ENCODE results near the gene TIFAB. TPM values are rescaled to one million over a fixed set of nuclear protein-coding genes. Genes with fewer than 3 reads are reported as not detected.

TIFAB gene
- polyA plus RNA-seq, 1 of the 3 experiments (the other 2 are of a cell fraction), result not detected

DNA sequence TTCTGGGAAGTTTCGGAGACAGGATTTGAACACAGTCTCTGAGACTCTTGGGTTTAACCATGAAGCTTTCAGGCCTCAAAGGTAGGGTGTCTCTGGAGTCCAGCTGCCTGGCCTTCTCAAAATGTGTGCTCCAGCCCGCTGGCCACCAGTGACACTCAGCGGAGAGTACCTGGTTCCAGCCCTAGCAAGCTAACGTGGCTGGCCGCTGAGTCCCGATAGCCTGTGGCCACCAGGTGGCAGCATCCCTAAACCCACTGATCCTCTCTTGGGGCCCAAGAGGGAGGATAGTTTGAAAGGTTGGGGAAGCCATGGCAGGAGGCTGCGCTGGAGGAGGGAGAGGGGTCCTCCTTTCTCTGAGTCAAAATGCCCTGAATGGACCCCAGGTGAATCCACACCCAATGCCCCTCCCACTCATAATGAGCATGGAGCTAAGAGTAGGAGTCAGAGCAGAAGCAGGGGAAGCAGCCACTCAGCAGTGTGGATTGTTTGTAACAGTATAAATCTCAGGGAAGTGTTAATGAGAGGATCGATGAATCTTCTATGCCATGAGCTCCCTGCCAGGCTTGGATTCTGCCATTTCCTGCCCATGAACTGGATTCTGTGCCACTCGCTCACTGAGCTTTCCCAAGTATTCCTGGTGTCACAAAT, 5.4 kb upstream of the TIFAB start:
- peak; percentile 80 for DNase-seq
- no peak overlapping the region for H2AFZ ChIP-seq (ENCODE audit: low read depth)
- POLR2A ChIA-PET, result no interaction called here

DNA sequence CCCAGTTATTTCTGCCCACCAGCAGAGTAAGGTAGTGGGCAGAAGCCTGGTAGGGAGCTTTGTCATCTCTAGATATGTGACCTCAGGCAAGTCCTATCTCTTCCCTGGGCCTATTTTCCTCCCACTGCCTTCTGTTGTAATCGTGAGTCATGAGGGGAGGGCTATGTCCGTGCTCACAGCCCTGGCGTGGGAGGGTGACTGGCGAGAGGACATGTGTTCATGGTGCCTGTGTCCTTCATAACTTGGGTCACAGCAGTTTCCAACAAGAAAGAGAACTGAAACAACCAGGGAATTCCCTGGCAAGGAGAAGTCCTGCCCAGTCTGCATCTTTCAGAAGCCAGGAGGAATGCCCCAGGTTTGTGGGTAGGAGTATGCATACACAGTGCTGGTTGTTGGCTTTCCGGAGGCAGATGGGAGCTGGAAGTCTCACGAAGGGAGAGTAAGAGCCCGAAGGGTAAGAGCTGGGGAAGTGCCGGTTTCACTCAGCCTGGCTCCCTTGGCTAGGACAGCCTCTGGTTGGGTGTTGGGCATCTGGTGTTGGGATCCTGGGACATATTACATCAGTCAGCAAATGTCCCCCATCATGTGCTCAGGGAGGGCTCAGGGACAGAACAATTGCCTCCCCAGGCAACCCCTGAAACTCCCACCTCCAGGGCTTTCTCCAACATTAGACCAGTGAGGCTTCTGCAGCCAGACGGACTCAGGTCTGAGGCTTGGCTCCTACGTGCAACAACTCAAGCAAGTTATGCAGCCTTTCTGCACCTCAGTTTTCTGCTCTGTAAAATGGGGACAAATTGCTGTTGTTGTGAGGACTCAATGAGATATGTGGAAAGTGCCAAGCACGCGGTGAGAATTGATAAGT, 4.3 kb upstream of the TIFAB start:
- Histone ChIP-seq H4K20me1 (ENCODE audit: insufficient read depth) (no peaks in the 10 kb centered on the region), H3K4me3 (ENCODE audit: low read depth in 2 of 2, low read length in 1 of 2) (no peak overlapping the region), H3K9me2 (no peaks in the 10 kb centered on the region), H3F3A (replicated peaks; ENCODE audit: insufficient read depth) (no peaks in the 10 kb centered on the region), H3K9ac (no peak overlapping the region), H3K4me1 (ENCODE audit: control insufficient read depth in 1 of 2, insufficient read depth in 2 of 2, low read depth in 1 of 2, low read length in 1 of 2) (no peaks in the 10 kb centered on the region), H2AFZ (ENCODE audit: low read depth) (no peak overlapping the region), H3K27ac (ENCODE audit: low read depth in 2 of 2, low read length in 1 of 2) (no peak overlapping the region), H3K79me2 (ENCODE audit: insufficient read depth) (no peaks in the 10 kb centered on the region), H3K27me3 (ENCODE audit: insufficient read depth) (peaks cover 49% of the 10 kb centered on the region), H3K4me2 (no peak overlapping the region), H3K9me3 (no peaks in the 10 kb centered on the region), H3K36me3 (replicated peaks in 1 of 2; ENCODE audit: control insufficient read depth in 1 of 2, insufficient read depth in 2 of 2, low read length in 1 of 2) (no peaks in the 10 kb centered on the region)
- no peak for DNase-seq
- WGBS (ENCODE audit: low lambda C conversion rate), result 53% methylated on average over 11 of the region's 12 CpGs
- ChIA-PET CTCF (interaction anchor here (0.7 to 18.5 kb wide), 15 partner anchors 8 to 410 kb away, joined by 3 to 791 read pairs (median 8); partner anchors contain the start of genes CXCL14 and DCANP1), POLR2A (no interaction called here)
- TF ChIP-seq TCF12 (IDR thresholded peaks at IDR 0.05) (no peak), SIN3A (IDR thresholded peaks at IDR 0.05; ENCODE audit: borderline replicate concordance, low read depth, low read length) (no peak)
- TF ChIP-seq, protein P1, sequence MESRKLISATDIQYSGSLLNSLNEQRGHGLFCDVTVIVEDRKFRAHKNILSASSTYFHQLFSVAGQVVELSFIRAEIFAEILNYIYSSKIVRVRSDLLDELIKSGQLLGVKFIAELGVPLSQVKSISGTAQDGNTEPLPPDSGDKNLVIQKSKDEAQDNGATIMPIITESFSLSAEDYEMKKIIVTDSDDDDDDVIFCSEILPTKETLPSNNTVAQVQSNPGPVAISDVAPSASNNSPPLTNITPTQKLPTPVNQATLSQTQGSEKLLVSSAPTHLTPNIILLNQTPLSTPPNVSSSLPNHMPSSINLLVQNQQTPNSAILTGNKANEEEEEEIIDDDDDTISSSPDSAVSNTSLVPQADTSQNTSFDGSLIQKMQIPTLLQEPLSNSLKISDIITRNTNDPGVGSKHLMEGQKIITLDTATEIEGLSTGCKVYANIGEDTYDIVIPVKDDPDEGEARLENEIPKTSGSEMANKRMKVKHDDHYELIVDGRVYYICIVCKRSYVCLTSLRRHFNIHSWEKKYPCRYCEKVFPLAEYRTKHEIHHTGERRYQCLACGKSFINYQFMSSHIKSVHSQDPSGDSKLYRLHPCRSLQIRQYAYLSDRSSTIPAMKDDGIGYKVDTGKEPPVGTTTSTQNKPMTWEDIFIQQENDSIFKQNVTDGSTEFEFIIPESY (IDR thresholded peaks at IDR 0.05; ENCODE audit: borderline replicate concordance, low read depth), result no peak

More for the DNA sequence above, 5.4 kb upstream of the TIFAB start:
- Histone ChIP-seq H3K4me3 (ENCODE audit: low read depth in 2 of 2, low read length in 1 of 2) (peak overlapping the region in 1 of 2 experiments; percentile 25; a peak in 1 of 4 replicates), H3K27ac (ENCODE audit: low read depth in 2 of 2, low read length in 1 of 2) (no peak overlapping the region), H3F3A (replicated peaks; ENCODE audit: insufficient read depth) (no peaks in the 10 kb centered on the region), H3K9ac (no peak overlapping the region), H3K4me2 (no peak overlapping the region), H3K9me2 (no peaks in the 10 kb centered on the region), H3K79me2 (ENCODE audit: insufficient read depth) (no peaks in the 10 kb centered on the region), H3K27me3 (ENCODE audit: insufficient read depth) (peaks cover 44% of the 10 kb centered on the region), H3K9me3 (no peaks in the 10 kb centered on the region), H3K4me1 (ENCODE audit: control insufficient read depth in 1 of 2, insufficient read depth in 2 of 2, low read depth in 1 of 2, low read length in 1 of 2) (no peaks in the 10 kb centered on the region; a peak in 1 of 4 replicates), H4K20me1 (ENCODE audit: insufficient read depth) (no peaks in the 10 kb centered on the region), H3K36me3 (replicated peaks in 1 of 2; ENCODE audit: control insufficient read depth in 1 of 2, insufficient read depth in 2 of 2, low read length in 1 of 2) (no peaks in the 10 kb centered on the region)
- WGBS (ENCODE audit: low lambda C conversion rate), result 47% methylated on average over 5 of the region's 9 CpGs
- TF ChIP-seq, protein P2, sequence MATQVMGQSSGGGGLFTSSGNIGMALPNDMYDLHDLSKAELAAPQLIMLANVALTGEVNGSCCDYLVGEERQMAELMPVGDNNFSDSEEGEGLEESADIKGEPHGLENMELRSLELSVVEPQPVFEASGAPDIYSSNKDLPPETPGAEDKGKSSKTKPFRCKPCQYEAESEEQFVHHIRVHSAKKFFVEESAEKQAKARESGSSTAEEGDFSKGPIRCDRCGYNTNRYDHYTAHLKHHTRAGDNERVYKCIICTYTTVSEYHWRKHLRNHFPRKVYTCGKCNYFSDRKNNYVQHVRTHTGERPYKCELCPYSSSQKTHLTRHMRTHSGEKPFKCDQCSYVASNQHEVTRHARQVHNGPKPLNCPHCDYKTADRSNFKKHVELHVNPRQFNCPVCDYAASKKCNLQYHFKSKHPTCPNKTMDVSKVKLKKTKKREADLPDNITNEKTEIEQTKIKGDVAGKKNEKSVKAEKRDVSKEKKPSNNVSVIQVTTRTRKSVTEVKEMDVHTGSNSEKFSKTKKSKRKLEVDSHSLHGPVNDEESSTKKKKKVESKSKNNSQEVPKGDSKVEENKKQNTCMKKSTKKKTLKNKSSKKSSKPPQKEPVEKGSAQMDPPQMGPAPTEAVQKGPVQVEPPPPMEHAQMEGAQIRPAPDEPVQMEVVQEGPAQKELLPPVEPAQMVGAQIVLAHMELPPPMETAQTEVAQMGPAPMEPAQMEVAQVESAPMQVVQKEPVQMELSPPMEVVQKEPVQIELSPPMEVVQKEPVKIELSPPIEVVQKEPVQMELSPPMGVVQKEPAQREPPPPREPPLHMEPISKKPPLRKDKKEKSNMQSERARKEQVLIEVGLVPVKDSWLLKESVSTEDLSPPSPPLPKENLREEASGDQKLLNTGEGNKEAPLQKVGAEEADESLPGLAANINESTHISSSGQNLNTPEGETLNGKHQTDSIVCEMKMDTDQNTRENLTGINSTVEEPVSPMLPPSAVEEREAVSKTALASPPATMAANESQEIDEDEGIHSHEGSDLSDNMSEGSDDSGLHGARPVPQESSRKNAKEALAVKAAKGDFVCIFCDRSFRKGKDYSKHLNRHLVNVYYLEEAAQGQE (IDR thresholded peaks at IDR 0.05; ENCODE audit: low read depth, low read length), result no peak
- peak; percentile 50 for TF ChIP-seq RAD21 (IDR thresholded peaks at IDR 0.05; ENCODE audit: low read length)
- peak; percentile 55 for TF ChIP-seq SMC3 (IDR thresholded peaks at IDR 0.05; ENCODE audit: low read depth, low read length)
- TF ChIP-seq, protein P3, sequence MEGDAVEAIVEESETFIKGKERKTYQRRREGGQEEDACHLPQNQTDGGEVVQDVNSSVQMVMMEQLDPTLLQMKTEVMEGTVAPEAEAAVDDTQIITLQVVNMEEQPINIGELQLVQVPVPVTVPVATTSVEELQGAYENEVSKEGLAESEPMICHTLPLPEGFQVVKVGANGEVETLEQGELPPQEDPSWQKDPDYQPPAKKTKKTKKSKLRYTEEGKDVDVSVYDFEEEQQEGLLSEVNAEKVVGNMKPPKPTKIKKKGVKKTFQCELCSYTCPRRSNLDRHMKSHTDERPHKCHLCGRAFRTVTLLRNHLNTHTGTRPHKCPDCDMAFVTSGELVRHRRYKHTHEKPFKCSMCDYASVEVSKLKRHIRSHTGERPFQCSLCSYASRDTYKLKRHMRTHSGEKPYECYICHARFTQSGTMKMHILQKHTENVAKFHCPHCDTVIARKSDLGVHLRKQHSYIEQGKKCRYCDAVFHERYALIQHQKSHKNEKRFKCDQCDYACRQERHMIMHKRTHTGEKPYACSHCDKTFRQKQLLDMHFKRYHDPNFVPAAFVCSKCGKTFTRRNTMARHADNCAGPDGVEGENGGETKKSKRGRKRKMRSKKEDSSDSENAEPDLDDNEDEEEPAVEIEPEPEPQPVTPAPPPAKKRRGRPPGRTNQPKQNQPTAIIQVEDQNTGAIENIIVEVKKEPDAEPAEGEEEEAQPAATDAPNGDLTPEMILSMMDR (IDR thresholded peaks at IDR 0.05), result peak; percentile 80
- CTCF ChIA-PET, result interaction anchor here (0.6 to 18.5 kb wide), 51 partner anchors 8 to 524 kb away, joined by 3 to 791 read pairs (median 4); partner anchors contain the start of genes CXCL14 and DCANP1
